ENCODE results near the gene SYTL5. TPM values are rescaled to one million over a fixed set of nuclear protein-coding genes. Genes with fewer than 3 reads are reported as not detected.

Gene SYTL5
- total and polyA plus RNA-seq, 4 donors, result 0.83 to 8.4 (median 1.5) TPM

DNA sequence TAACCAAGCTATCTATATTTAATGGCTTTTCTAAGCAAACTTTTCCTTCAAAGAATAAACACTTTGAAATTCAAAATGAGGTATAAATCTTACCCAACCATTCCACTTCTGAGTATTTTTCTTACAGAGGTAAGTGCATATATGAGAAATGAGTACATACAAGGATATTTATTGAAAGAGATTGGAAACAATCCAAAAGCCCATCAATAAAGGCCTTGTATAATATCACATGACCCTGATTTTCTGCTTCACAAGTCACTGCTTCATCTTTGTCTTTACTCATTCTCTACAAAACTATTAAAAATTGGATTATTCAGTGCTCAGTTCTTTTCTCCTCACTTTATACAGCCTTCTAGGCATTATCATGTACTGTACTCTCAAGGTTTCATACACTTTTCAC is 123.0 kb downstream of the SYTL5 start:
- Histone ChIP-seq H3K4me1 (ENCODE audit: control insufficient read depth in 5 of 5, insufficient read depth in 5 of 5, low read length in 5 of 5) (no peaks in the 10 kb centered on the region), H3K27me3 (ENCODE audit: control insufficient read depth in 3 of 3, insufficient read depth in 3 of 3, low read length in 2 of 3) (peaks cover 0 to 33% (median 3%) of the 10 kb centered on the region in 3 donors), H3K9me3 (ENCODE audit: control insufficient read depth in 4 of 4, insufficient read depth in 3 of 4, low read length in 3 of 4) (no peaks in the 10 kb centered on the region), H3K27ac (ENCODE audit: low read depth in 1 of 2, low read length in 1 of 2) (no peak overlapping the region), H3K4me3 (no peak overlapping the region), H3K9ac (ENCODE audit: insufficient read depth in 1 of 2, low read length in 2 of 2) (no peak overlapping the region), H3K36me3 (ENCODE audit: control insufficient read depth in 4 of 4, insufficient read depth in 4 of 4, low read length in 4 of 4) (no peaks in the 10 kb centered on the region)
- TF ChIP-seq CTCF (IDR thresholded peaks at IDR 0.05; ENCODE audit: control extremely low read depth, extremely low read depth), result no peak
- no peak for ATAC-seq (ENCODE audit: insufficient read depth, low FRiP score)
- no peak for DNase-seq

GRCh38 chrX:38138157-38138891 is 132.0 kb downstream of the SYTL5 start:
- Histone ChIP-seq H3K4me1 (ENCODE audit: control insufficient read depth in 5 of 5, insufficient read depth in 5 of 5, low read length in 5 of 5) (peaks cover 0 to 6% (median 0%) of the 10 kb centered on the region in 5 donors), H3K27me3 (ENCODE audit: control insufficient read depth in 3 of 3, insufficient read depth in 3 of 3, low read length in 2 of 3) (peaks cover 0 to 42% (median 16%) of the 10 kb centered on the region in 3 donors), H3K27ac (ENCODE audit: low read depth in 1 of 2, low read length in 1 of 2) (no peak overlapping the region), H3K36me3 (ENCODE audit: control insufficient read depth in 4 of 4, insufficient read depth in 4 of 4, low read length in 4 of 4) (no peaks in the 10 kb centered on the region), H3K9me3 (ENCODE audit: control insufficient read depth in 4 of 4, insufficient read depth in 3 of 4, low read length in 3 of 4) (no peaks in the 10 kb centered on the region), H3K9ac (ENCODE audit: insufficient read depth in 1 of 2, low read length in 2 of 2) (no peak overlapping the region), H3K4me3 (no peak overlapping the region)
- WGBS, 2 donors, result 72 to 74% methylated on average over 2 of the region's 2 CpGs
- TF ChIP-seq CTCF (IDR thresholded peaks at IDR 0.05; ENCODE audit: control extremely low read depth, extremely low read depth), result no peak
- no peak for DNase-seq
- no peak for ATAC-seq (ENCODE audit: insufficient read depth, low FRiP score)

- Histone ChIP-seq H3K9ac (ENCODE audit: insufficient read depth in 1 of 2, low read length in 2 of 2) (no peak overlapping the region), H3K4me3 (no peak overlapping the region), H3K36me3 (ENCODE audit: control insufficient read depth in 4 of 4, insufficient read depth in 4 of 4, low read length in 4 of 4) (no peaks in the 10 kb centered on the region), H3K4me1 (ENCODE audit: control insufficient read depth in 5 of 5, insufficient read depth in 5 of 5, low read length in 5 of 5) (peaks cover 0 to 6% (median 0%) of the 10 kb centered on the region in 5 donors), H3K9me3 (ENCODE audit: control insufficient read depth in 4 of 4, insufficient read depth in 3 of 4, low read length in 3 of 4) (no peaks in the 10 kb centered on the region), H3K27ac (ENCODE audit: low read depth in 1 of 2, low read length in 1 of 2) (no peak overlapping the region), H3K27me3 (ENCODE audit: control insufficient read depth in 3 of 3, insufficient read depth in 3 of 3, low read length in 2 of 3) (peaks cover 0 to 41% (median 15%) of the 10 kb centered on the region in 3 donors)
- ATAC-seq (ENCODE audit: insufficient read depth, low FRiP score), result no peak
- WGBS, 2 donors, result 84 to 90% methylated on average over 2 of the region's 2 CpGs
- TF ChIP-seq CTCF (IDR thresholded peaks at IDR 0.05; ENCODE audit: control extremely low read depth, extremely low read depth), result no peak
- DNase-seq, result no peak
Measured at GRCh38 chrX:38138900-38139299, 132.5 kb downstream of the SYTL5 start.
